ENCODE results near the gene TFCP2.

DNA sequence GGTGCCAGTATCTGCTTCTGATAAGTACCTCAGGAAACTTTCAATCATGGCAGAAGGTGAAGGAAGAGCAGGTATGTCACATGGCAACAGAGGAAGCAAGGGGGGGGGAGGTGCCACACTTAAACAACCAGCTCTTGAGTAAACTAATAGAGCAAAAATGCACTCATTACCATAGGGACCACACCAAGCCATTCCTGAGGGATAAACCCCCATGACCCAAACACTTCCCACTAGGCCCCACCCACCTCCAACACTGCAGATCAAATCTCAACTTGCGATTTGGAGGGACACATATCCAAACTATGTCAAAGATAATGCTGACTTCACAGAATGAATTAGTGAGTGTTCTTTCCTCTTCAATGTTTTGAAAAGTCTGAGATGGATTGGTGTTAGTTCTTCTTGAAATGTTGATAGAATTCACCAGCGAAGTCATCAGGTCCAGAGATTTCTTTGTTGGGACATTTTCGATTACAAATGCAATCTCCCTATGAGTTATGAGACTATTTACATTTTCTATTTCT lies 16.6 kb downstream of the TFCP2 start:
- no peak for TF ChIP-seq EZH2 (IDR thresholded peaks at IDR 0.05; ENCODE audit: borderline replicate concordance, low read length)
- TF ChIP-seq, protein P1, sequence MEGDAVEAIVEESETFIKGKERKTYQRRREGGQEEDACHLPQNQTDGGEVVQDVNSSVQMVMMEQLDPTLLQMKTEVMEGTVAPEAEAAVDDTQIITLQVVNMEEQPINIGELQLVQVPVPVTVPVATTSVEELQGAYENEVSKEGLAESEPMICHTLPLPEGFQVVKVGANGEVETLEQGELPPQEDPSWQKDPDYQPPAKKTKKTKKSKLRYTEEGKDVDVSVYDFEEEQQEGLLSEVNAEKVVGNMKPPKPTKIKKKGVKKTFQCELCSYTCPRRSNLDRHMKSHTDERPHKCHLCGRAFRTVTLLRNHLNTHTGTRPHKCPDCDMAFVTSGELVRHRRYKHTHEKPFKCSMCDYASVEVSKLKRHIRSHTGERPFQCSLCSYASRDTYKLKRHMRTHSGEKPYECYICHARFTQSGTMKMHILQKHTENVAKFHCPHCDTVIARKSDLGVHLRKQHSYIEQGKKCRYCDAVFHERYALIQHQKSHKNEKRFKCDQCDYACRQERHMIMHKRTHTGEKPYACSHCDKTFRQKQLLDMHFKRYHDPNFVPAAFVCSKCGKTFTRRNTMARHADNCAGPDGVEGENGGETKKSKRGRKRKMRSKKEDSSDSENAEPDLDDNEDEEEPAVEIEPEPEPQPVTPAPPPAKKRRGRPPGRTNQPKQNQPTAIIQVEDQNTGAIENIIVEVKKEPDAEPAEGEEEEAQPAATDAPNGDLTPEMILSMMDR (IDR thresholded peaks at IDR 0.05; ENCODE audit: low read length): no peak

All from OCI-LY1 (cell line).